ENCODE data around the gene DNAH6. TPM values are rescaled to one million over a fixed set of nuclear protein-coding genes. Genes with fewer than 3 reads are reported as not detected.
"Not testable (repeated sequence)": the region's sequence is repeated elsewhere in the genome, so short reads cannot be mapped to it uniquely, and the experiment has no call there.

DNAH6 gene, protein sequence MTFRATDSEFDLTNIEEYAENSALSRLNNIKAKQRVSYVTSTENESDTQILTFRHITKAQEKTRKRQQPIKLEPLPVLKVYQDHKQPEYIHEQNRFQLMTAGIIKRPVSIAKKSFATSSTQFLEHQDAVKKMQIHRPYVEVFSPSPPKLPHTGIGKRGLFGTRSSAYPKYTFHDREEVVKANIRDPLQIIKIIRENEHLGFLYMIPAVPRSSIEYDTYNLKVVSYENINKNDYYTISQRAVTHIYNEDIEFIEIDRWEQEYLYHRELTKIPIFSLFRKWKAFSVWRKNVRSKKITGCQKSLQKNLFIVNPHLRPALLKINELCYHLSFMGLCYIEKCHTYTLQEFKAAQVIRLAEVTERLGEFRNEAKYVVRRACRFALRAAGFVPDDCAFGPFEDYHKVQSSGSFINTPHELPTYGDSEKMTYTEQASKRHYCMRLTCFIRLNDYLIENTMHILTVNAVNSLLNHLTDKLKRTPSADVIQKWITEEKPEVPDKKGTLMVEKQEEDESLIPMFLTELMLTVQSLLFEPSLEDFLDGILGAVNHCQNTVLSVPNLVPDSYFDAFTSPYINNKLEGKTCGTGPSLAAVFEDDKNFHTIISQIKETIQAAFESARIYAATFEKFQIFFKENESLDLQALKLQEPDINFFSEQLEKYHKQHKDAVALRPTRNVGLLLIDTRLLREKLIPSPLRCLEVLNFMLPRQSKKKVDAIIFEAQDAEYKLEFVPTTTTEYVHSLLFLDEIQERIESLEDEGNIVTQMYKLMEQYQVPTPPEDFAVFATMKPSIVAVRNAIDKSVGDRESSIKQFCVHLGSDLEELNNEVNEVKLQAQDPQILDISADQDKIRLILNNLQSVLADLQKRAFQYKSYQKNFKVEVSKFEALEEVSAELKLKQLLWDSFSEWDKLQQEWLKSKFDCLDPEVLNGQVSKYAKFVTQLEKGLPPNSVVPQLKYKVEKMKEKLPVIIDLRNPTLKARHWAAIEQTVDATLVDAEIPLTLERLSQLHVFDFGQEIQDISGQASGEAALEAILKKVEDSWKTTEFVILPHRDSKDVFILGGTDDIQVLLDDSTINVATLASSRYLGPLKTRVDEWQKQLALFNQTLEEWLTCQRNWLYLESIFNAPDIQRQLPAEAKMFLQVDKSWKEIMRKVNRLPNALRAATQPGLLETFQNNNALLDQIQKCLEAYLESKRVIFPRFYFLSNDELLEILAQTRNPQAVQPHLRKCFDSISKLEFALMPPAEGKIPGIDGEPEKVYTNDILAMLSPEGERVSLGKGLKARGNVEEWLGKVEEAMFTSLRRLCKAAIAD (N-terminal part only)
- total RNA-seq (2014; rRNA removed): not detected in 2 replicates
- not detected for polyA plus RNA-seq (2012)

- DNase-seq (ENCODE audit: low read depth): peak; percentile 76
Measured at GRCh38 chr2:84516234-84516986, at the start of gene DNAH6. Gene DNAH6, plus strand, starts transcription at chr2:84516498. Its CDS starts 1,329 bp downstream, at chr2:84517827.

DNA sequence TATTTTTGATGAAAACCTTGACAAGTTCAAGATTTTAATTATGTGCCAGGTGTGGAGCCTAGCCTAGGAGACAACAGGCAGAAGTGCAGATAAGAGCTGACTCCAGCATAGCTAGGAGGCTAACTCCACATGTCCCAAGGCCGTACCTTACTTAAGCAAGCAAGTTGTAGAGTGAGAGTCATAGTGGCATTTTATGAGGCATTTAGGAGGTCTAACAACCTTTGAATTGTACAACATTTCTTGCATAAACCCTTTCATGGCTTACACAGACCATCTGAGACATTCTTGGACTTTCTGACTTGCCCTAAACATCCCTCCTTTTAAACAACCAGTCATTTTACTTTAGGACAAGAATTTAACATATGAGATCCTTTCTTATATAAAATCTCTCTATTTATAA, 48.9 kb upstream of the DNAH6 start:
- DNase-seq (ENCODE audit: low read depth): no peak

DNA sequence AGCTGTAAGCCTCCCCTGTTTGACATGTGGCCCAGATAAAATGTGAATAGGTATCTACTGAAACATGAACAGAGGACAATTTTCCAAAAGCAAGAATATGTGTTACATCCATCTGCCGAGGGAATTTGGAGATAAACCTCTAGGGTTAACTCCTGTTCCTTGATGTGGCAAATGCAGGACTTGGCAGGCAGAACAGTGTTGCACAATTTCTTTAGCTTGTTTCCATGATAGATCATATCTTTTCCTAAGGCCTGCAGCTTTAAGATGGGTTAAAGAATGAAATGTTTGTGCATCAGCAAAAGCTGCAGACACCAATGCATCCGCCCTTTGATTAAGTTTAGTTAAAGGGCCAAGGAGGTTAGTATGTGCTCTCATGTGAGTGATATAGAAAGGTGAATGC, 43.9 kb upstream of the DNAH6 start:
- DNase-seq (ENCODE audit: low read depth): not testable (repeated sequence)

- DNase-seq (ENCODE audit: low read depth): no peak
Measured at GRCh38 chr2:84472856-84473565, 43.3 kb upstream of the DNAH6 start.

DNA sequence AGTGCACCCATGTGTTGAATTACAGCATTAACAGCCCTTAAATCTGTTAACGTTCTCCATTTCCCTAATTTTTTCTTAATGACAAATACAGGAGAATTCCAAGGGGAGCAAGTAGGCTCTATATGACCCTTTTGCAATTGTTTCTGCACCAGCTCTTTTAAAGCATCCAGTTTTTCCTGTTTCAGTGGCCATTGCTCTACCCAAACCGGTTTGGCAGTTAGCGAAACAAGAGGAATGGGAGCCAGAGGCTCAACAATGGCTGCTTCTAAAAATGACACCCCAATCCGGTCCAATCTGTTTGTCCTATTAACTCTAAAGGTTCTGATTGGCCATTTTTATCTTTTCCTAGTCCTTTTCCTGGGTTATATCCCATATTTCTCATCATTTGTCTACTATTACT, 42.1 kb upstream of the DNAH6 start:
- DNase-seq (ENCODE audit: low read depth): no peak

DNA sequence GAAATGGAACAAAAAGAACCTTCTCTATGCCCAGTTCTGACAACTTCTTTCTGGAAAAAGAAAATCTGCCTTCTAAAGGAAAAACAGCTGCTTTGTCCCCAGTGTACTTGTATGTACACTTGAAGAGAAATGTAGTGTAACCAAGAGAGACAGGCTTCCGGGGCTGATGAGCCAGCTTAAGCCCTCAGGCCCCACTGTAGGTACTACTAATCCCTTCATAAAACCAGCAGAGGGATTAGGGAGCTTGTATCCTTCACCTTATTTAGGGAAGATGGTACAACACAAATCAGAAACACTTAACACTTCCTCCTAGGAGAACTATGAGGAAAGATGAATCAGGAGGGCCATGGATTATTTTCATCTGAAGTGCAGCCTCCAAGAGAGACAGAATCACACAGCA, 38.4 kb upstream of the DNAH6 start:
- DNase-seq (ENCODE audit: low read depth): peak; percentile 28

DNA sequence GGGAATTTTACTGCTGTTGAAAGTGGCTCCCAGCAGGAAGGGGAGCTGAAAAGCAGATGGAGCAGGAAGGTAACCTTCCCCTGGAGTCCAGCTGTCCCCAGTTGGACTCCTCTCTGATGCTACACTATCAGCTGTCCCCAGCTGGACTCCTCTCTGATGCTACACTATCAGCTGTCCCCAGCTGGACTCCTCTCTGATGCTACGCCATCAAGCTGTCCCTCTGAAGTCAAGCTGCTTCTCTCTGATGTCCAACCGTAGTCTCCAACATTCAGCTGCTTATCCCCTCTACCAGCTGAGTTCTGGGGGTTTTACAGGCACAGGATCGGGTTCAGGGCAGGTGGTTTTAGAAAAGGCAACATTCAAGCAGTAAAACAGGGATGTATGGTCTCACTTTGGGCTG, 37.4 kb upstream of the DNAH6 start:
- DNase-seq (ENCODE audit: low read depth): no peak

DNA sequence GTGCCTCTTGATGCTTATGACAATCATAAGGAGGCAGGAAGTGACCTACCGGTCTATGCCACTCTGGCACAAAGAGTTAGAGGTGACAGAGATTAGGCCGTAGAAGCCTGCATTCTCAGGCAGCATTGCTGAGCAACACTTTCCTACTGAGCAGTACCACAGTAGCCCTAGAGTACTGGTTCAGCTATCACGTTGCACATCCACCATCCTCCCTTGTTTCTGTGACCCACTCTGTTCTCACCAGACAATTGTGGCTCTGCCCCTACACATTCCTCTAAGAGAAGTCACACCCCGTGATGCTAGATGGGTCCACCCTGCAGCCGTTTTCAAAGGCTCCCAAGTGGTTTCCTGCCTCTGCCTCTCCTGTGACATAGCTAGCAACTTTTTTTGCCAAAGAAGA, 34.6 kb upstream of the DNAH6 start:
- peak; percentile 73 for DNase-seq (ENCODE audit: low read depth)

GRCh38 chr2:84482603-84483002, 33.7 kb upstream of the DNAH6 start:
- peak; percentile 3 for DNase-seq (ENCODE audit: low read depth)

GRCh38 chr2:84483320-84483719, 33.0 kb upstream of the DNAH6 start:
- DNase-seq (ENCODE audit: low read depth): no peak

DNA sequence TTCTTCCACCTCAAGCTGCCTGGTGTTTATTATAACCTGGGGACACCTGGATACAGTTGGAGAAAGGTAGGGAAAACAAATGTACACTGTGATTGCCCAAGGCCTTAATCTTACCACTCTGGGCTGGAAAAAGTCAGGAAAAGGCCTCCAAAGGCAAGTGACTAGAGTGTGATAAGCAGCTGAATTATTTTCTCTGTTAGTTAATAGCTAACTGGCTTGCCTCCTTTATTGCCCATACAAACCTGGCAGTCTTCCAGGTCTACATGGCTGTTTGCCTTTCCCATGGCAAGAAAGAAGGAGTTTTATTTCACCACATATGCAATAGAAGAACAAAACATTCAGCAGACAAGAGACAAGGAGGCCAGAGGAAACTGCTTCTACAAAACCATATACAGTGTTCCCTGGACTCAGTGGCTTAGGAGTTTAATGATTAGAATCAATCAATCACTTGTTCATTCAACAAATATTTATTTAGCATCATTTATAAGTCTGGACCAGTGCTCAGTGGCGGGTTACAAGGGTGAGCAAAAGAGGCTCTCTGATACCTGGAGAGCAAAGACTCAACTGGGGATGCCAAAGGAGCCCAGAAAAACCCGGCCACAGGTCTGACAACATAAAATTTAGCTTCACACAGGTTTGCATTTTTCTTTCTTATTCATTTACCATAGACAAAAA, 29.7 kb upstream of the DNAH6 start:
- DNase-seq (ENCODE audit: low read depth): peak; percentile 24

DNA sequence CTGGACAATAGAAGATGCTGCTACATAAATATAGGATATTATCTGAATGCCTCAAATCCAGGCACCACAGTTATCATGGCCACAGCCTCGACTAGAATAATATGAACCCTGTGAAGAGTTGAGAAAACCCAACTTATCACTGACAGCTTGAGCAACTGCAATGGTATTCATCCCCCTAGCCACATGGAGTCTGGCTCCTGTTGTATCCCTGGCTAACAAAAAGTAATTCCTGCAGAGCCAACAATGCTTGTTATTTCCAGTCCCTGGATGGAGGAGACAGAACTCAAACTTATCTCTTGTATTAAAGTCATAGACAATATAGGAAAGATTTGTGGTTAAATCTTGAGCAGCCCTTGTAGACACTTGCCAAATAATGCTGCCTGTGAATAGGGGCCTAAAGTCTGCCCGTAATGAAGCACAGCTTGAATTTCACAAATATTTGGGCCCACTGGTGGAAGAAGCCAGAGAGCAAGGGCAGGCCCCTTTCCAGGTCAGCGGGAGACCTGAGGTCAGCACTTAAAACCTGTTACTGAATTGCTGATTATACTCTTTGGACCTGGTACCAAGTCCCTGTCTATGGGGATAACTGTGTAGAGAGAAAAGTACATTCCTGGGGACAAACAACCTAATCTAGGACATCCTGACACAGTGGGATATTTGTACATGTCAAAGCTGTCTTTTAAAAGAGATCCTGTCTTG, 28.9 kb upstream of the DNAH6 start:
- no peak for DNase-seq (ENCODE audit: low read depth)

DNA sequence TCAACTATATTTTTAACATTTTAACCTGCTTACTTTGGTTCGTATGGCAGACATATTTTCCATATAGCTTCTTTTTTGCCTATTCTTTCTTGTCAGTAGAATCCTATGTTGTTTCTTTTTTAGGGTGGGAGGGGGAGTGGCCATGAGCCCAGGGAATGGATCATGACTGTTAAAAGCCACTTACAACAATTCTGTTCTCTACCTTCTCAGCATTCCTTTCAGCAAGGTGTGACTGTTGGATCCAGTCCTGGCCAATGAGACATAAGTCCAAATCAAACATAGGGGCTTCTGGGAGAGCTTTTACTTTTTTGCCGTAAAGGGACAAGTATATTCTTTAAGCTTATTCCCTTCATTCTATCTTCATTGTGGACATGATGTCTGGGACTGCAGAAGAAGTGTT, 25.0 kb upstream of the DNAH6 start:
- DNase-seq (ENCODE audit: low read depth): no peak

DNA sequence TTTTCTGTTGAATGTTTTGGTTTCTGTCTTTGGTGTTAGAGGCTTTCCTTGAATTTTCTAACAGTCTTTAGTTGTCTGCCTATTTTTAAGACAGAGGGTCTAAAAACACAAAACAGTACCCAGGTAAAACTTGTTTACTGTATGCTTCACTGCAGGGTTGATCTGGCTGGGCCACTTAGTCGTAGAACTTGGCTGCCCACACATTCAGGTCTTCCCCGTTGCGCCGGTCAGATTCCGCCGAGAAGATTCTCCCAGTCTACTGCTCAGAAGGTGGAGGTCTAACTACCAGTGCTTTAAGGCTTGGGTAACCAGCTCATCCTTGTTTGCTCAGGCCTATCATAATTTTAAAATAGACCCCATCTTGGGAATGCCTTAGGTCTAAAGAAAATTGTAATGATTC, 24.6 kb upstream of the DNAH6 start:
- no peak for DNase-seq (ENCODE audit: low read depth)

DNA sequence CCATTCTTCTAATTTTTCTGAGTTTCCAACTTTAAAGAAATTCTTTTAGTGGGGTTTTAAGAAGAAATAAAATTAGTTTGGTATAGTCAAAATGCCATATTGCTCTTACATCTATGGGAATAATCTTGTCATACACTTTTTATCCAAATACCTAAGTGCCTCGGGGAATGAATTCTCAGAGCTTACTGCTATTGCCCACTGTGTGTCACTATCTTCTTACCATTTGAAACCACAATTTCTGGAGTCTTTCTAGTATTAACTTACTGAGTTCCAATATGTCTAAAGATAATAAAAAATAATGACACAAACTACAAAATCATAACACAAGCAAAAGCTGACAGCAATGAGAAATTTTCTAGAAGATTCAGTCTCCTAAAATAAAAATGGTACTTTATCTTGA, 23.7 kb upstream of the DNAH6 start:
- peak; percentile 32 for DNase-seq (ENCODE audit: low read depth)

GRCh38 chr2:84493514-84493913, 22.8 kb upstream of the DNAH6 start:
- peak; percentile 85 for DNase-seq (ENCODE audit: low read depth)

- DNase-seq (ENCODE audit: low read depth): peak; percentile 24
Measured at GRCh38 chr2:84494070-84494469, 22.2 kb upstream of the DNAH6 start.

- peak; percentile 67 for DNase-seq (ENCODE audit: low read depth)
Measured at GRCh38 chr2:84495539-84496146, 20.7 kb upstream of the DNAH6 start.

DNA sequence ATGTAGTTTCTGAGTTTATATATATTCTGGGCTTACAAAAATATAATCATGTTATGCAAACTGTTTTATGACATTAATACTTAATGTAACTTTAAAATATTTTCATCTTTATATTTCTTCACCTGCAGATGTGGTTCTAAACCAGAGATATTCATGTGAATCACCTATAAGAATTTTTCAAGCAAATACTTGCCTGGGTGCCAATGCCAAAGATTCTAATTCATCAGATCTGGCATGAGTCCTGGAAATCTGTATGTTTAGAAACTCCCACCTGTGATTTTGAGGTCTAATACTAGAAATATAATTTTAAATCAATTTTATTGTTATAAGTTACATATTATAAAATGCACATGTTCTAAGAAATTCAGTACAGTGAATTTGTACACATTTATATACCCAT, 19.9 kb upstream of the DNAH6 start:
- DNase-seq (ENCODE audit: low read depth): no peak
